ENCODE data around the gene DNAJC15.

The DNAJC15 gene

GRCh38 chr13:43126420-43126819, 103.0 kb downstream of the DNAJC15 start:
- no peak for DNase-seq
- TF ChIP-seq POLR2A (IDR thresholded peaks at IDR 0.05; ENCODE audit: low read length) = no peak
- TF ChIP-seq GATA1 (IDR thresholded peaks at IDR 0.05; ENCODE audit: low read depth, low read length) = no peak

GRCh38 chr13:43127103-43127798, 103.9 kb downstream of the DNAJC15 start:
- no peak for DNase-seq
- TF ChIP-seq GATA1 (IDR thresholded peaks at IDR 0.05; ENCODE audit: low read depth, low read length) (no peak), POLR2A (IDR thresholded peaks at IDR 0.05; ENCODE audit: low read length) (no peak)

GRCh38 chr13:43127827-43128226, 104.4 kb downstream of the DNAJC15 start:
- DNase-seq = no peak
- TF ChIP-seq GATA1 (IDR thresholded peaks at IDR 0.05; ENCODE audit: low read depth, low read length) (no peak), POLR2A (IDR thresholded peaks at IDR 0.05; ENCODE audit: low read length) (no peak)

GRCh38 chr13:43128504-43128961, 105.1 kb downstream of the DNAJC15 start:
- no peak for TF ChIP-seq GATA1 (IDR thresholded peaks at IDR 0.05; ENCODE audit: low read depth, low read length)
- no peak for TF ChIP-seq POLR2A (IDR thresholded peaks at IDR 0.05; ENCODE audit: low read length)
- DNase-seq = no peak

GRCh38 chr13:43129066-43129465, 105.7 kb downstream of the DNAJC15 start:
- TF ChIP-seq POLR2A (IDR thresholded peaks at IDR 0.05; ENCODE audit: low read length) (no peak), GATA1 (IDR thresholded peaks at IDR 0.05; ENCODE audit: low read depth, low read length) (no peak)
- no peak for DNase-seq

GRCh38 chr13:43129511-43130110, 106.2 kb downstream of the DNAJC15 start:
- TF ChIP-seq GATA1 (IDR thresholded peaks at IDR 0.05; ENCODE audit: low read depth, low read length) (no peak), POLR2A (IDR thresholded peaks at IDR 0.05; ENCODE audit: low read length) (no peak)
- no peak for DNase-seq

GRCh38 chr13:43132257-43132656, 108.9 kb downstream of the DNAJC15 start:
- no peak for TF ChIP-seq GATA1 (IDR thresholded peaks at IDR 0.05; ENCODE audit: low read depth, low read length)
- TF ChIP-seq POLR2A (IDR thresholded peaks at IDR 0.05; ENCODE audit: low read length) = no peak
- peak in 1 of 2 experiments; percentile 1 for DNase-seq

GRCh38 chr13:43132911-43133310, 109.5 kb downstream of the DNAJC15 start:
- no peak for DNase-seq
- no peak for TF ChIP-seq GATA1 (IDR thresholded peaks at IDR 0.05; ENCODE audit: low read depth, low read length)
- TF ChIP-seq POLR2A (IDR thresholded peaks at IDR 0.05; ENCODE audit: low read length) = no peak

GRCh38 chr13:43133792-43134191, 110.4 kb downstream of the DNAJC15 start:
- TF ChIP-seq POLR2A (IDR thresholded peaks at IDR 0.05; ENCODE audit: low read length) = no peak
- no peak for DNase-seq

- DNase-seq = no peak
- TF ChIP-seq POLR2A (IDR thresholded peaks at IDR 0.05; ENCODE audit: low read length) (no peak), GATA1 (IDR thresholded peaks at IDR 0.05; ENCODE audit: low read depth, low read length) (no peak)
Observed at GRCh38 chr13:43134868-43135267, 111.5 kb downstream of the DNAJC15 start.

- TF ChIP-seq POLR2A (IDR thresholded peaks at IDR 0.05; ENCODE audit: low read length) = no peak
Observed at GRCh38 chr13:43135516-43135915, 112.1 kb downstream of the DNAJC15 start.

GRCh38 chr13:43136920-43137575, 113.7 kb downstream of the DNAJC15 start:
- DNase-seq = no peak
- TF ChIP-seq POLR2A (IDR thresholded peaks at IDR 0.05; ENCODE audit: low read length) (no peak), GATA1 (IDR thresholded peaks at IDR 0.05; ENCODE audit: low read depth, low read length) (no peak)

More at GRCh38 chr13:43135516-43135915, 112.1 kb downstream of the DNAJC15 start:
- DNase-seq = no peak

- no peak for DNase-seq
Observed at GRCh38 chr13:43139211-43139610, 115.8 kb downstream of the DNAJC15 start.

GRCh38 chr13:43139921-43140320, 116.5 kb downstream of the DNAJC15 start:
- no peak for DNase-seq
- TF ChIP-seq POLR2A (IDR thresholded peaks at IDR 0.05; ENCODE audit: low read length) (no peak), GATA1 (IDR thresholded peaks at IDR 0.05; ENCODE audit: low read depth, low read length) (no peak)

More at GRCh38 chr13:43139211-43139610, 115.8 kb downstream of the DNAJC15 start:
- no peak for TF ChIP-seq GATA1 (IDR thresholded peaks at IDR 0.05; ENCODE audit: low read depth, low read length)
- no peak for TF ChIP-seq POLR2A (IDR thresholded peaks at IDR 0.05; ENCODE audit: low read length)

All from erythroblast (primary cell).